CD4-positive, alpha-beta T cell treated with Interleukin-6 for 4 hours (primary cell): ENCODE data around the gene EVPLL.
"Not testable (repeated sequence)": the region's sequence is repeated elsewhere in the genome, so short reads cannot be mapped to it uniquely, and the experiment has no call there.

Experiments
- DNase-seq: peaks from one replicate; pipeline ENCODE4 v3.0.0-alpha.2; 2020; ENCODE audit warnings: mixed read lengths

The EVPLL gene

GRCh38 chr17:18377437-18378204, at the start of gene EVPLL:
TSS of gene EVPLL (plus strand) at chr17:18377778. CDS start at chr17:18380938, 3,160 bp downstream.
- DNase-seq = no peak

DNA sequence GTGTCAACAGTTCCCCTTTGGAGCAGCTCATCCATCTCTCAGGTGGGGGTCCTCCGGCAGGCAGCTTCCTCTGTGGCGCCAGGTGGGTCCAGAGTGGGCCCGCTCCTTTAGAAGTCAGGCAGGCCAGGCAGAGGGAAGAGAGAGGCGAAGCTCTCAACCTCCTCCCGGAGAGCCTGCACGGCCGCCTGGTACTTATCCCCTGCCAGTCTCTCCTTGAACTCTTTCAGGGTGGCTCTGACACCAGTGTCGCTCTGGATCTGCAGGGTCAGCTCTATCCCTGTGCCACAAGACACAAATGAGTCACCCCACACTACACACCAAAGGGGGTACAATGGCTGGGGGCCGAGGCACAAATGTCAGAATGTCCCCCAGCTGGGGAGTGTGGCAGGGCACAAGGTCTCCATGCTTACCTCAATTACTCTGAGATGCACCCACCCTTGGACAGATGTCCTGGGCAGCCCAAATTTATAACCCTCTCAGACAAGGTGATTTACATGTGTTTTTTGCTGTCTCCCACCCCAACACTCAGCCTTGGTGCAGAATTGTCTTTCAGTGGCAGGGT, 48.9 kb upstream of the EVPLL start:
- no peak for DNase-seq

GRCh38 chr17:18331879-18332278, 45.7 kb upstream of the EVPLL start:
- DNase-seq = peak; percentile 16

- DNase-seq = no peak
These were observed 44.6 kb upstream of the EVPLL start for GRCh38 chr17:18332909-18333489.

- not testable (repeated sequence) for DNase-seq
These were observed 39.4 kb upstream of the EVPLL start for GRCh38 chr17:18338158-18338557.

DNA sequence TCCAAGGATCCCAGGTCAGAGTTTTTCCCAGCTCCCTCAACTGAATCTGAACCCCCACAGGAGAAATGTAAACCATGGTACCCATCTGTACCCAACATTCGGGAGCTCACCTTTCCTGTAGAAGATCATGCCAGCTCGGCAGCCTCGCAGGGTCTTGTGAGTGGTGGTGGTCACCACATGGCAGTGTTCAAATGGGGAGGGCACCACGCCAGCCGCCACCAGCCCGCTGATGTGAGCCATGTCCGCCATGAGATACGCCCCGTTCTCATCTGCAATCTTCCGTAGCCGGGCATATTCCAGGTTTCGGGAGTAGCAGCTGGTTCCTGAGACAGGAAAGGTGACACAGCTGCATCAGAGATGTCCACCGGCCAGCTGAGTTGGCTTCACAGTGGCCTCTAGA, 37.6 kb upstream of the EVPLL start:
- no peak for DNase-seq

GRCh38 chr17:18344021-18344420, 33.6 kb upstream of the EVPLL start:
- DNase-seq = no peak

- no peak for DNase-seq
These were observed 24.0 kb upstream of the EVPLL start for GRCh38 chr17:18353541-18353940.

GRCh38 chr17:18356624-18357023, 21.0 kb upstream of the EVPLL start:
- DNase-seq = no peak

DNA sequence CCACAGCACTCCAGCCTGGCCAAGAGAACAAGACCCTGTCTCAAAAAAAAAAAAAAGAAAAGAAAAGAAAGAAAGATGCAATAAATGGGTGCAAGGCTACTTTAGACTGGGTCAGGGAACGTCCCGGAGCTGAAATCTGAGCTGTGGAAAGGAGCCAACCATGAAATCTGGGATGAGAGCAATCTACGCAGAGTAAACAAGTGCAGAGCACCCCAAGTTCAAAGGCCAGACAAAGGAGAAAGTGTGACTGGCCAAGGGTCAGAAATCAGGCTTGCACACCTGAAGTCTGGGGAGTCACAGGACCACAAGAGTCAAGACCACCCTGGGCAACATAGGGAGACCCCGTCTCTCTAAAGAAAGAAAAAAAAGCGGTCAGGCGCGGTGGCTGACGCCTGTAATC, 17.1 kb upstream of the EVPLL start:
- no peak for DNase-seq

- DNase-seq = no peak
These were observed 15.5 kb upstream of the EVPLL start for GRCh38 chr17:18361837-18362697.

GRCh38 chr17:18362698-18363100, 14.9 kb upstream of the EVPLL start:
- DNase-seq = no peak

GRCh38 chr17:18363101-18364049, 14.2 kb upstream of the EVPLL start, which contains the start of gene SHMT1:
TSS of gene SHMT1 (minus strand) at chr17:18363550. CDS start at chr17:18355981, 7,569 bp downstream.
- peak; percentile 93 for DNase-seq

DNA sequence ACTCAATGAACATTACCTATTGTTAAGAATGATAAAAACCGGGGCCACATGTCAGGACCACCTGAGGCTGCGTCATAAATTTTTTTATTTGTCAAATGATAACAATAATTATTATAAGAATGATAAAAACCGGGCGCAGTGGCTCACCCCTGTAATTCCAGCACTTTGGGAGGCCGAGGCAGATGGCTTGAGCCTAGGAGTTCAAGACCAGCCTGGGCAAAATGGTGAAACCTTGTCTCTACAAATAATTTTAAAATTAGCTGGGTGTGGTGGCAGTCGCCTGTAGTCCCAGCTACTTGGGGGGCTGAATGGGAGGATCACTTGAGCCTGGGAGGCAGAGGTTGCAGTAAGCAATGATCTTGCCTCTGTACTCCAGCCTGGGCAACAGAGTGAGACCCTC, 13.4 kb upstream of the EVPLL start:
- no peak for DNase-seq

DNA sequence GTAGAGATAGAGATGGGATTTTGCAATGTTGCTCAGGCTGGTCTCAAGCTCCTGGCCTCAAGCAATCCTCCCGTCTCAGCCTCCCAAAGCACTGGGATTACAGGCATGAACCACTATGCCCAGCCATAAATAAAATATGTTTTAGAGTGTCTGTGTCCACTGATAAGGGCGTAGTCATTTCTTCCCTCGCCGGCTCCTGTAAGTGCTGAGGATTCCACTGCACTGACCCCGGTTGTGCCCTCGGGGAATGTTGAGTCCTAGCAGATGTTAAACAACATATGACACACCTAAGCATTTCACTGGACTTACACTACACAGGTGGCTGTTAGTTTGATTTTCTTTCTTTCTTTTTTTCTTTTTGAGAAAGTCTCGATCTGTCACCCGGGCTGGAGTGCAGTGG, 8.6 kb upstream of the EVPLL start:
- DNase-seq = no peak

DNA sequence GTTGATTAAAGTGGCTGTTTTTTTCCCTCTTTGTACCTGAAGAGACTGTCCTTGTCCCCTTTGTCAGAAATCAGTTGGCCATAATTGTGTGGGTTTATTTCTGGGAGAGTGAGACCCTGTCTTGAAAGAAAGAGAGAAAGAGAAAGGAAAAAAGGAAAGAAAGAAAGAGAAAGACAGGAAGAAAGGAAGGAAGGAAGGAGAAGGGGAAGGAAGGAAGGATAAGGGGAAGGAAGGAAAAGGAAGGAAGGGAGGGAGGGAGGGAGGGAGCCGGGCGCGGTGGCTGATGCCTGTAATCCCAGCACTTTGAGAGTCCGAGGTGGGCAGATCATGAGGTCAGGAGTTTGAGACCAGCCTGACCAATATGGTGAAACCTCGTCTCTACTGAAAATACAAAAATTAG, 6.8 kb upstream of the EVPLL start:
- no peak for DNase-seq

DNA sequence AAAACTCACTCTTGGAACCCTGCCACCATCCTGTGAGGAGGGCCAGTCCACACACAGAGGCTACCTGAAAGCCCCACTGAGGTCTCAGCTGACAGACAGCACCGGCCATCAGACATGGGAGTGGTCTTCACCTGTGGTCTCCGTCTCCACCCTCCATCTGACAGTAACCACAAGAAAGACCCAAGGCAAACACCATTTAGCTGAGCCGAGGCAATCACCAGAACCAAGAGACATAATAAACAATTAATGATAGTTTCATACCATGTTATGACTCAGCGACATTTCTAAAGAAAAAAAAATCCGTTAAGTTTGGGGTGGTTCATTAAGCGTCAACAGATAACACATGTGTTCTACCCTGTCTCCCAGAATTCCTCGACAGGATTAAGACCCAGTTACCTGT, 6.1 kb upstream of the EVPLL start:
- DNase-seq = no peak

GRCh38 chr17:18373181-18373580, 4.4 kb upstream of the EVPLL start:
- not testable (repeated sequence) for DNase-seq

DNA sequence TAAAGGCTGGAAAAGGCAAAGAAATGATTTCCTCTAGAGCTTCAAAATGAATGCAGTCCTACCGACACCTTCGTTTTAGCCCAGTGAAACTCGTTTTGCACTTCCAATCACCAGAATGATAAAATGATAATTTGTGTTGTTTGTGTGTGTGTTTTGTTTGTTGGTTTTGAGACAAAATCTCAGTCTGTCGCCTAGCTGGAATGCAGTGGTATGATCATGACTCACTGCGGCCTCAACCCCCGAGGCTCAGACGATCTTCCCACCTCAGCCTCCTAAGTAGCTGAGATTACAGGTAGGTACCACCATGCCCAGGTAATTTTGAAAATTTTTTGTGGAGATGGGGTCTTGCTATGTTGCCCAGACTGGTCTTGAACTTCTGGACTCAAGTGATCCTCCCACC, 3.4 kb upstream of the EVPLL start:
- no peak for DNase-seq

GRCh38 chr17:18378205-18378505, 577 bp downstream of the EVPLL start:
- DNase-seq = no peak

- not testable (repeated sequence) for DNase-seq
These were observed 1.0 kb downstream of the EVPLL start for GRCh38 chr17:18378614-18379013.
